DMS79 treated with DMSO at 0.1 percent for 48 hours (cell line): ENCODE data around the gene NXPH3.
"Not testable (repeated sequence)": the region's sequence is repeated elsewhere in the genome, so short reads cannot be mapped to it uniquely, and the experiment has no call there.

Experiments used
- DNase-seq: peaks from one replicate; lab custom pipeline; 2025; lab: John Stamatoyannopoulos, UW

Gene NXPH3

GRCh38 chr17:49575679-49576087 is at the start of gene NXPH3:
TSS of gene NXPH3 (plus strand) at chr17:49575871. CDS start at chr17:49576220, 349 bp downstream.
- DNase-seq = no peak

GRCh38 chr17:49527927-49528651 is 47.6 kb upstream of the NXPH3 start:
- no peak for DNase-seq

- no peak for DNase-seq
Measured at GRCh38 chr17:49528966-49529365, 46.7 kb upstream of the NXPH3 start.

GRCh38 chr17:49530118-49530517 is 45.6 kb upstream of the NXPH3 start:
- DNase-seq = no peak

- no peak for DNase-seq
Measured at GRCh38 chr17:49543860-49544259, 31.8 kb upstream of the NXPH3 start.

GRCh38 chr17:49545007-49545660 is 30.5 kb upstream of the NXPH3 start:
- no peak for DNase-seq

GRCh38 chr17:49545806-49546545 is 29.7 kb upstream of the NXPH3 start:
- no peak for DNase-seq

- no peak for DNase-seq
Measured at GRCh38 chr17:49546546-49547535, 28.8 kb upstream of the NXPH3 start.

- no peak for DNase-seq
Measured at GRCh38 chr17:49547566-49547965, 28.1 kb upstream of the NXPH3 start.

- DNase-seq = no peak
Measured at GRCh38 chr17:49548051-49548505, 27.6 kb upstream of the NXPH3 start.

GRCh38 chr17:49548506-49549310 is 27.0 kb upstream of the NXPH3 start:
- DNase-seq = no peak

GRCh38 chr17:49549311-49549605 is 26.4 kb upstream of the NXPH3 start:
- no peak for DNase-seq

- DNase-seq = no peak
Measured at GRCh38 chr17:49549691-49550678, 25.7 kb upstream of the NXPH3 start.

- DNase-seq = not testable (repeated sequence)
Measured at GRCh38 chr17:49550764-49551163, 24.9 kb upstream of the NXPH3 start.

GRCh38 chr17:49551221-49552069 is 24.2 kb upstream of the NXPH3 start:
- no peak for DNase-seq

- DNase-seq = no peak
Measured at GRCh38 chr17:49552070-49552751, 23.5 kb upstream of the NXPH3 start.

- DNase-seq = no peak
Measured at GRCh38 chr17:49553676-49554335, 21.9 kb upstream of the NXPH3 start.
